HG03575 (cell line): ENCODE results near the gene CHST11.

Experiments
- ATAC-seq: cut with Tn5 transposase; IDR thresholded peaks from one replicate; pipeline ENCODE4 v1.9.1; 2021; ENCODE audit not compliant: unreplicated experiment, insufficient number of reproducible peaks, low FRiP score; ENCODE audit errors: extremely low read depth

Gene CHST11

DNA sequence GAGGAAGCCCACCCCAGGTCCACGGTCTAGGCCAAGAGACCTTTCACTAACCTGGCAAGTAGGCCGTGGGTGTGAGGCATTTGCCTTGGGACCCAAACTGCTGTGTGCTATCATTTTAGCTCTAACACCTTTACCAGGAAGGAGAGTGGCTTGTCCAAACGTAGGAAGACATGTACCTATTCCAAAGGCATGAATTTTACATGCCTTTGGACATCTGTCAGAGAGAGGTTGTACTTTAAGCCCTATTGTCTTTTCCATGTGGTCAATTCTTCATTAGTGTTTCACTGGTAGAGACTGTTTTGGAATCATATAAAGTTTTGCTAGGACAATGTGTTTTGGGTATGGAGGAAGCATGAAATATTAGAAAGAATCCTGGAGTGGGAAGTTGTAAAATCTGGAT is 352.5 kb downstream of the CHST11 start:
- no peak for ATAC-seq

DNA sequence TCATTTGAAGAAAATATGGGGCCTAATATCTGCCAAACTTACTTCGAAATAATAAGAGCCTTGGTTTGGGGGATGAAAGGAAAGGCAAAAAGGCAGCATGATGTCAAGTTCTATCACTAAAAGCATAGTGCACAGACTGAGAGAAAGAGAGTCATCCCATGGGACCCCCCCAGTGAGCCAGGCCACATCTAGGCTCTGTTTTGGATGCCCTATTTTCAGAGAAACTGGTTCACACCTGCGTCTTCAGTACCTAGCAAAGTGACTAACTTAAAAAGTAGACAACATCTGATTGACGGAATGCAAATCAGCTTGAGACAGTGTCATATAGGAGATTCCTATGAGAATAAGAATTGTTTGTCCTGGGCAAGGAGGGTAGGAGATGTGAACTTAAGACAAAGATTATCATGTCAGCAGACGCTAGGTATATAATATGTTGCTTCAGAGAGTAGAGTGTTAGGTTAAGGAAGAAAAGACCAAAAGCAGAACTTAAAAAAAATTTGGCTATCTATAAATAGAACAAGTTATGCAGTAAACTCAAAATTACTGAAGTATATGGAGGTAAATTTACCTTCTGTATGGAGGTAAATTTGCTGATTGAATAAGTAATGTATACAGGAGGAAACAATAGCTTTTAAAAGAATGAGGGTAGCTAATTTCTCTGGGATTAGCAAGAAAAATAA is 353.1 kb downstream of the CHST11 start:
- no peak for ATAC-seq
